SK-N-SH (cell line): ENCODE measurements around the gene TGDS. TPM values are rescaled to one million over a fixed set of nuclear protein-coding genes. Genes with fewer than 3 reads are reported as not detected.

Experiments used
- CTCF ChIA-PET: fragments of 300-600, 350-600 bp; formaldehyde crosslinking; extraction: SDS; loops from one replicate; lab custom pipeline; 2021; lab: Yijun Ruan, JAX
- POLR2A ChIA-PET: fragments of 350-600 bp; sonication (Branson Sonifier 250); formaldehyde crosslinking; extraction: SDS; loops from one replicate; lab custom pipeline; 2020; ENCODE audit warnings: antibody characterized with exemption, inconsistent platforms; lab: Yijun Ruan, JAX
- DNase-seq: peaks from one replicate; pipeline ENCODE4 v3.0.0; 2012
- H2AFZ ChIP-seq: fragments of 200-600 bp; sonication (generic); 2 replicates; pipeline ENCODE4 v1.8.1; 2016; ENCODE audit warnings: antibody characterized with exemption, mild to moderate bottlenecking, low read depth
- H3F3A ChIP-seq: fragments of 200-600 bp; sonication (generic); replicated peaks from 2 replicates; pipeline ENCODE3; 2016; ENCODE audit warnings: antibody characterized with exemption, mild to moderate bottlenecking; ENCODE audit not compliant: insufficient read depth
- H3K27ac ChIP-seq, 2 experiments: fragments of 200-500 bp in 1 of 2; fragments of 200-600 bp in 1 of 2; sonication (Bioruptor generic) in 1 of 2; sonication (generic), shearing (Covaris generic) in 1 of 2; 2 replicates each; pipeline versions ENCODE4 v1.5.1 to v1.6.1; 2014 to 2016; ENCODE audit warnings: low read depth in 2 of 2, inconsistent platforms in 1 of 2, low read length in 1 of 2, mild to moderate bottlenecking in 1 of 2, mixed read lengths in 1 of 2
- H3K27me3 ChIP-seq: fragments of 200-600 bp; sonication (generic), shearing (Covaris generic); 2 replicates; pipeline ENCODE4 v1.6.1; 2016; ENCODE audit warnings: mixed run types; ENCODE audit not compliant: insufficient read depth
- H3K36me3 ChIP-seq, 2 experiments: fragments of 200-500 bp in 1 of 2; fragments of 200-600 bp in 1 of 2; sonication (Bioruptor generic) in 1 of 2; sonication (generic) in 1 of 2; replicated peaks in 1 of 2; 2 replicates each; pipeline versions ENCODE3 to v1.5.1; 2014 to 2016; ENCODE audit warnings: low read length in 1 of 2, mild to moderate bottlenecking in 1 of 2; ENCODE audit not compliant: insufficient read depth in 2 of 2, control insufficient read depth in 1 of 2
- H3K4me1 ChIP-seq, 2 experiments: fragments of 200-500 bp in 1 of 2; fragments of 200-600 bp in 1 of 2; sonication (Bioruptor generic) in 1 of 2; sonication (generic), shearing (Covaris generic) in 1 of 2; 2 replicates each; pipeline versions ENCODE4 v1.5.1 to v1.6.1; 2014 to 2016; ENCODE audit warnings: low read depth in 1 of 2, low read length in 1 of 2, mixed run types in 1 of 2; ENCODE audit not compliant: insufficient read depth in 2 of 2, control insufficient read depth in 1 of 2
- H3K4me2 ChIP-seq: fragments of 200-600 bp; sonication (generic), shearing (Covaris generic); 2 replicates; pipeline ENCODE4 v1.6.1; 2017; ENCODE audit warnings: mixed run types
- H3K4me3 ChIP-seq, 2 experiments: fragments of 200-500 bp in 1 of 2; fragments of 200-600 bp in 1 of 2; sonication (Bioruptor generic) in 1 of 2; sonication (generic), shearing (Covaris generic) in 1 of 2; 2 replicates each; pipeline versions ENCODE4 v1.5.1 to v1.8.1; 2014 to 2016; ENCODE audit warnings: low read depth in 2 of 2, inconsistent platforms in 1 of 2, low read length in 1 of 2, mild to moderate bottlenecking in 1 of 2, mixed read lengths in 1 of 2, moderate library complexity in 1 of 2
- H3K79me2 ChIP-seq: fragments of 200-600 bp; sonication (generic); 2 replicates; pipeline ENCODE4 v1.8.1; 2017; ENCODE audit warnings: mild to moderate bottlenecking; ENCODE audit not compliant: insufficient read depth
- H3K9ac ChIP-seq: fragments of 200-600 bp; sonication (generic); 2 replicates; pipeline ENCODE4 v1.6.1; 2017; ENCODE audit warnings: mixed run types
- H3K9me2 ChIP-seq: fragments of 200-600 bp; sonication (generic); 2 replicates; pipeline ENCODE4 v1.6.1; 2017; ENCODE audit warnings: mixed run types
- H3K9me3 ChIP-seq: fragments of 200-600 bp; sonication (generic); 2 replicates; pipeline ENCODE4 v1.6.1; 2017; ENCODE audit warnings: mixed run types, mild to moderate bottlenecking, moderate library complexity
- H4K20me1 ChIP-seq: fragments of 200-600 bp; sonication (generic); 2 replicates; pipeline ENCODE4 v1.6.1; 2017; ENCODE audit warnings: mild to moderate bottlenecking, mixed run types; ENCODE audit not compliant: insufficient read depth
- CHD2 ChIP-seq: fragments of 150-350 bp; IDR thresholded peaks from 2 replicates; pipeline ENCODE4 v1.6.1; 2018; ENCODE audit warnings: low read length; ENCODE audit not compliant: partially characterized antibody
- FOSL2 ChIP-seq: IDR thresholded peaks from 2 replicates; pipeline ENCODE4 v1.4.0; 2012; ENCODE audit warnings: low read depth, mild to moderate bottlenecking, moderate library complexity, borderline replicate concordance
- FOXM1 ChIP-seq: IDR thresholded peaks from 2 replicates; pipeline ENCODE4 v1.4.0; 2012; ENCODE audit warnings: low read depth, mild to moderate bottlenecking
- GABPA ChIP-seq: IDR thresholded peaks from 2 replicates; pipeline ENCODE4 v1.4.0; 2012; ENCODE audit warnings: low read depth, mild to moderate bottlenecking
- IRF3 ChIP-seq: fragments of 150-350 bp; IDR thresholded peaks from 2 replicates; pipeline ENCODE4 v1.6.1; 2016; ENCODE audit warnings: mild to moderate bottlenecking, low read depth, low read length
- MAX ChIP-seq: IDR thresholded peaks from 2 replicates; pipeline ENCODE4 v1.4.0; 2012; ENCODE audit warnings: low read depth
- NRF1 ChIP-seq: IDR thresholded peaks from 2 replicates; pipeline ENCODE4 v1.6.1; 2012; ENCODE audit warnings: low read depth, mild to moderate bottlenecking, low read length
- RAD21 ChIP-seq: IDR thresholded peaks from 2 replicates; pipeline ENCODE4 v1.6.1; 2012; ENCODE audit warnings: mild to moderate bottlenecking, low read length
- RCOR1 ChIP-seq: fragments of 150-350 bp; IDR thresholded peaks from 2 replicates; pipeline ENCODE4 v1.6.1; 2017; ENCODE audit warnings: antibody characterized with exemption, low read length
- RXRA ChIP-seq: IDR thresholded peaks from 2 replicates; pipeline ENCODE4 v1.4.0; 2012; ENCODE audit warnings: low read depth, mild to moderate bottlenecking, borderline replicate concordance
- SIN3A ChIP-seq: IDR thresholded peaks from 2 replicates; pipeline ENCODE4 v1.6.1; 2012; ENCODE audit warnings: low read depth, mild to moderate bottlenecking, low read length, moderate library complexity, borderline replicate concordance
- USF1 ChIP-seq: IDR thresholded peaks from 2 replicates; pipeline ENCODE4 v1.4.0; 2012; ENCODE audit warnings: low read depth, borderline replicate concordance
- WGBS: methylation state at CpG from one replicate; pipeline ENCODE4 v1.1.6; 2017; ENCODE audit warnings: low lambda C conversion rate; 5-methylcytosine and 5-hydroxymethylcytosine counted together
- polyA plus RNA-seq, 3 experiments: library from polyadenylated mRNA; depleted of rRNA; stranded (reverse); fragments of >200 nt; gene quantifications; 2 replicates each; pipeline ENCODE4 v1.2.3, GENCODE V29; 2012
- TF ChIP-seq, protein P1 (sequence below): IDR thresholded peaks from 2 replicates; pipeline ENCODE4 v1.6.1; 2012; ENCODE audit warnings: mild to moderate bottlenecking, low read depth, low read length, moderate library complexity

TGDS gene
- polyA plus RNA-seq, 1 of the 3 experiments (the other 2 are of a cell fraction) = 8.2 TPM

GRCh38 chr13:94568443-94568842 is 27.5 kb downstream of the TGDS start (continued):
- TF ChIP-seq USF1 (no peak), SIN3A (no peak), MAX (no peak), RXRA (no peak), GABPA (no peak), CHD2 (no peak), FOXM1 (no peak), RCOR1 (no peak), RAD21 (no peak)
- TF ChIP-seq, protein P1, sequence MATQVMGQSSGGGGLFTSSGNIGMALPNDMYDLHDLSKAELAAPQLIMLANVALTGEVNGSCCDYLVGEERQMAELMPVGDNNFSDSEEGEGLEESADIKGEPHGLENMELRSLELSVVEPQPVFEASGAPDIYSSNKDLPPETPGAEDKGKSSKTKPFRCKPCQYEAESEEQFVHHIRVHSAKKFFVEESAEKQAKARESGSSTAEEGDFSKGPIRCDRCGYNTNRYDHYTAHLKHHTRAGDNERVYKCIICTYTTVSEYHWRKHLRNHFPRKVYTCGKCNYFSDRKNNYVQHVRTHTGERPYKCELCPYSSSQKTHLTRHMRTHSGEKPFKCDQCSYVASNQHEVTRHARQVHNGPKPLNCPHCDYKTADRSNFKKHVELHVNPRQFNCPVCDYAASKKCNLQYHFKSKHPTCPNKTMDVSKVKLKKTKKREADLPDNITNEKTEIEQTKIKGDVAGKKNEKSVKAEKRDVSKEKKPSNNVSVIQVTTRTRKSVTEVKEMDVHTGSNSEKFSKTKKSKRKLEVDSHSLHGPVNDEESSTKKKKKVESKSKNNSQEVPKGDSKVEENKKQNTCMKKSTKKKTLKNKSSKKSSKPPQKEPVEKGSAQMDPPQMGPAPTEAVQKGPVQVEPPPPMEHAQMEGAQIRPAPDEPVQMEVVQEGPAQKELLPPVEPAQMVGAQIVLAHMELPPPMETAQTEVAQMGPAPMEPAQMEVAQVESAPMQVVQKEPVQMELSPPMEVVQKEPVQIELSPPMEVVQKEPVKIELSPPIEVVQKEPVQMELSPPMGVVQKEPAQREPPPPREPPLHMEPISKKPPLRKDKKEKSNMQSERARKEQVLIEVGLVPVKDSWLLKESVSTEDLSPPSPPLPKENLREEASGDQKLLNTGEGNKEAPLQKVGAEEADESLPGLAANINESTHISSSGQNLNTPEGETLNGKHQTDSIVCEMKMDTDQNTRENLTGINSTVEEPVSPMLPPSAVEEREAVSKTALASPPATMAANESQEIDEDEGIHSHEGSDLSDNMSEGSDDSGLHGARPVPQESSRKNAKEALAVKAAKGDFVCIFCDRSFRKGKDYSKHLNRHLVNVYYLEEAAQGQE = no peak
- TF ChIP-seq, all 33 proteins: peak for 0

- CTCF ChIA-PET = interaction anchor here (0.6 kb wide), 1 partner anchor 45 kb away, joined by 3 read pairs; no protein-coding TSS in a partner anchor
- DNase-seq = no peak
- Histone ChIP-seq H3K36me3 (peaks cover 0 to 32% of the 10 kb centered on the region in 2 experiments), H3K9me2 (no peaks in the 10 kb centered on the region), H3K9me3 (no peaks in the 10 kb centered on the region), H3K4me2 (no peak overlapping the region), H3K9ac (no peak overlapping the region), H3K27me3 (no peaks in the 10 kb centered on the region), H2AFZ (no peak overlapping the region), H3K79me2 (no peaks in the 10 kb centered on the region), H3K4me1 (no peaks in the 10 kb centered on the region), H3F3A (no peaks in the 10 kb centered on the region), H3K4me3 (no peak overlapping the region), H3K27ac (no peak overlapping the region), H4K20me1 (no peaks in the 10 kb centered on the region)
- WGBS = 95% methylated on average over 3 of the region's 3 CpGs
- POLR2A ChIA-PET = no interaction called here
- TF ChIP-seq NRF1 (no peak), FOSL2 (no peak), IRF3 (no peak)
- TF ChIP-seq, protein P1 = no peak
Observed at GRCh38 chr13:94567581-94567980, 28.4 kb downstream of the TGDS start.
